Activated T-cell treated with anti-CD3 and anti-CD28 coated beads, Interleukin-2, amount 50 U/mL, for 72 hours (primary cell): Measurements from ENCODE around the gene SRP68. TPM values are rescaled to one million over a fixed set of nuclear protein-coding genes. Genes with fewer than 3 reads are reported as not detected.

Source experiments
- ATAC-seq, 2 donors: fragments of 150-1000 bp; cut with Tn5 transposase; replicated peaks in 1 of 2; 2 replicates each; pipeline ENCODE4 v1.10.0; 2021; ENCODE audit warnings: moderate library complexity in 2 of 2, mild to moderate bottlenecking in 1 of 2
- DNase-seq, 2 donors: peaks; one replicate each; pipeline ENCODE4 v3.0.0; 2021 to 2022; ENCODE audit warnings: mixed read lengths in 1 of 2
- H3K27ac Mint-ChIP-seq: one replicate; pipeline ENCODE4 v1.8.0; 2022; ENCODE audit warnings: mild to moderate bottlenecking, moderate library complexity, mixed read lengths
- H3K27me3 Mint-ChIP-seq: one replicate; pipeline ENCODE4 v1.8.0; 2022; ENCODE audit warnings: low read depth, mixed read lengths
- H3K36me3 Mint-ChIP-seq, 2 donors: one replicate each; pipeline ENCODE4 v1.8.0; 2022; ENCODE audit warnings: mixed read lengths in 2 of 2, mild to moderate bottlenecking in 1 of 2; ENCODE audit not compliant: insufficient read depth in 2 of 2
- H3K4me1 Mint-ChIP-seq: one replicate; pipeline ENCODE4 v1.8.0; 2022; ENCODE audit warnings: low read depth, mixed read lengths
- H3K4me3 Mint-ChIP-seq, 2 donors: one replicate each; pipeline ENCODE4 v1.8.0; 2022; ENCODE audit warnings: mild to moderate bottlenecking in 2 of 2, mixed read lengths in 2 of 2, moderate library complexity in 2 of 2
- H3K9me3 Mint-ChIP-seq, 2 donors: one replicate each; pipeline ENCODE4 v1.8.0; 2022; ENCODE audit warnings: mixed read lengths in 2 of 2
- total RNA-seq, 2 donors: library from RNA; stranded (reverse); gene quantifications; one replicate each; pipeline ENCODE4 v1.2.3, GENCODE V29; 2022

The SRP68 gene
- total RNA-seq, 2 donors from 2014 or later = 138 to 144 TPM

GRCh38 chr17:75995385-75995925 is 76.9 kb downstream of the SRP68 start:
- H3K4me1 Mint-ChIP-seq = peaks cover 21% of the 10 kb centered on the region
- no peaks in the 10 kb centered on the region for H3K9me3 Mint-ChIP-seq
- DNase-seq (no peak), ATAC-seq (no peak)
- H3K36me3 Mint-ChIP-seq = peaks cover 1% of the 10 kb centered on the region in 2 donors
- no peak overlapping the region for H3K4me3 Mint-ChIP-seq
- H3K27ac Mint-ChIP-seq = no peak overlapping the region
- no peaks in the 10 kb centered on the region for H3K27me3 Mint-ChIP-seq

- H3K36me3 Mint-ChIP-seq = peaks cover 1% of the 10 kb centered on the region in 2 donors
- no peak overlapping the region for H3K4me3 Mint-ChIP-seq
- no peaks in the 10 kb centered on the region for H3K27me3 Mint-ChIP-seq
- ATAC-seq (no peak), DNase-seq (no peak)
- H3K27ac Mint-ChIP-seq = no peak overlapping the region
- H3K9me3 Mint-ChIP-seq = no peaks in the 10 kb centered on the region
- peaks cover 21% of the 10 kb centered on the region for H3K4me1 Mint-ChIP-seq
Measured at GRCh38 chr17:75994802-75995370, 77.4 kb downstream of the SRP68 start.

GRCh38 chr17:75991396-75991795 is 80.9 kb downstream of the SRP68 start:
- no peaks in the 10 kb centered on the region for H3K27me3 Mint-ChIP-seq
- H3K4me3 Mint-ChIP-seq = no peak overlapping the region
- no peak for DNase-seq
- ATAC-seq = no peak
- no peaks in the 10 kb centered on the region for H3K9me3 Mint-ChIP-seq
- peaks cover 1% of the 10 kb centered on the region in 2 donors for H3K36me3 Mint-ChIP-seq
- no peak overlapping the region for H3K27ac Mint-ChIP-seq
- peaks cover 7% of the 10 kb centered on the region for H3K4me1 Mint-ChIP-seq

Other genes with a start within 250 kb of the SRP68 start
- gene UNC13D, start 228.1 kb downstream of the SRP68 start, total RNA-seq = 10 to 100 TPM; 89.0 to 97.6 TPM
- 100 to 1,000 TPM in 1 of 2 donors, 10 to 100 TPM in 1; 90.2 to 109 TPM for gene WBP2, start 217.2 kb downstream of the SRP68 start, total RNA-seq
- 10 to 100 TPM; 16.5 to 24.1 TPM for gene TRIM47, start 193.9 kb downstream of the SRP68 start, total RNA-seq
- gene TRIM65, start 175.6 kb downstream of the SRP68 start, total RNA-seq = 10 to 100 TPM; 24.0 to 30.7 TPM
- gene MRPL38, start 167.6 kb downstream of the SRP68 start, total RNA-seq = 100 to 1,000 TPM; 101 to 117 TPM
- 10 to 100 TPM; 19.9 to 26.7 TPM for gene FBF1, start 131.5 kb downstream of the SRP68 start, total RNA-seq
- 10 to 100 TPM; 28.2 to 28.6 TPM for gene ACOX1, start 93.4 kb downstream of the SRP68 start, total RNA-seq
- gene TEN1, start 93.3 kb downstream of the SRP68 start, total RNA-seq = 10 to 100 TPM; 18.2 to 21.8 TPM
- gene CDK3, start 71.7 kb downstream of the SRP68 start, total RNA-seq = 1 to 10 TPM; 8.7 to 9.1 TPM
- under 1 TPM; 0.09 to 0.19 TPM for gene EVPL, start 45.2 kb downstream of the SRP68 start, total RNA-seq
- gene GALR2, start 2.3 kb upstream of the SRP68 start, total RNA-seq = 10 to 100 TPM in 1 of 2 donors, 1 to 10 TPM in 1; 9.5 to 10.6 TPM
- gene ZACN, start 6.7 kb upstream of the SRP68 start, total RNA-seq = 10 to 100 TPM in 1 of 2 donors, 1 to 10 TPM in 1; 9.1 to 10.3 TPM
- 10 to 100 TPM; 66.7 to 77.8 TPM for gene EXOC7, start 31.3 kb upstream of the SRP68 start, total RNA-seq
- gene FOXJ1, start 68.7 kb upstream of the SRP68 start, total RNA-seq = 1 to 10 TPM; 1.4 to 1.5 TPM
- 100 to 1,000 TPM in 1 of 2 donors, 10 to 100 TPM in 1; 91.9 to 100 TPM for gene RNF157, start 168.0 kb upstream of the SRP68 start, total RNA-seq
- gene UBALD2, start 192.8 kb upstream of the SRP68 start, total RNA-seq = 100 to 1,000 TPM; 629 to 707 TPM
- 1 to 10 TPM; 3.1 to 4.5 TPM for gene QRICH2, start 235.8 kb upstream of the SRP68 start, total RNA-seq